GM10266 (cell line): ENCODE data around the gene NUCKS1.

ENCODE experiments used
- DNase-seq: peaks from one replicate; pipeline ENCODE4 v3.0.0; 2012; ENCODE audit errors: extremely low spot score
- TF ChIP-seq, protein P1 (sequence below): IDR thresholded peaks from 2 replicates; pipeline ENCODE4 v1.5.1; 2012; ENCODE audit warnings: mild to moderate bottlenecking, low read depth; ENCODE audit not compliant: control insufficient read depth, insufficient read depth; ENCODE audit errors: missing control alignments

The NUCKS1 gene

DNA sequence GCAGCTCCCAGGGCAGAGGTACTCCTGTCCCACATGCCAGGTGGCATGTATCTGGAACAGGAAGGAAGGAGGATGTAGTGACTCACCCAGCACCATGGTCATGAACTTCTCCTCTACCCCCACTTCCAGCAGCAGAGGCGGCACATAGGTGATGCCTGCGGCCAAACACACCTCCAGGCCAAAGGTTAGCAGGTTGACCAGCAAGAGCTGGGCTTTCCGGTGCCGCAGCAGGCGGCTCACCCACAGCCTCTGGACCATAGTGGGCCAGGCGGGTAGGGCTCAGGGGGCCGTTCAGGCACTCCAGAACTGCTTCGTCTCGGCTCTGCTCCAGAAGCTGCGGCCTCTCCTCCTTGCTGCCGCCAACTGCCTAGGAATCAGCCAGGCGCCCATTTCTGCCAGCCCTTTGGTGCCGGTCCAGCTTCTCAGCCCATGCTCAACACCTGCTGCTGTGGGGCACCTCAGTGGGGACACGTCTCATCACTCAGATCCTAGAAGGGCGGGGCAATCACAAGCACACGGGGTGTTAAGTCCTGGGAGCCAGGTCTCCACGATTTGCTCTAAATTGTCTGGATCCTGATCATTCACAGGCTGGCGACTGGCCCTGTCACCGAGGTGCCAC, 85.5 kb downstream of the NUCKS1 start:
- no peak for DNase-seq
- TF ChIP-seq, protein P1, sequence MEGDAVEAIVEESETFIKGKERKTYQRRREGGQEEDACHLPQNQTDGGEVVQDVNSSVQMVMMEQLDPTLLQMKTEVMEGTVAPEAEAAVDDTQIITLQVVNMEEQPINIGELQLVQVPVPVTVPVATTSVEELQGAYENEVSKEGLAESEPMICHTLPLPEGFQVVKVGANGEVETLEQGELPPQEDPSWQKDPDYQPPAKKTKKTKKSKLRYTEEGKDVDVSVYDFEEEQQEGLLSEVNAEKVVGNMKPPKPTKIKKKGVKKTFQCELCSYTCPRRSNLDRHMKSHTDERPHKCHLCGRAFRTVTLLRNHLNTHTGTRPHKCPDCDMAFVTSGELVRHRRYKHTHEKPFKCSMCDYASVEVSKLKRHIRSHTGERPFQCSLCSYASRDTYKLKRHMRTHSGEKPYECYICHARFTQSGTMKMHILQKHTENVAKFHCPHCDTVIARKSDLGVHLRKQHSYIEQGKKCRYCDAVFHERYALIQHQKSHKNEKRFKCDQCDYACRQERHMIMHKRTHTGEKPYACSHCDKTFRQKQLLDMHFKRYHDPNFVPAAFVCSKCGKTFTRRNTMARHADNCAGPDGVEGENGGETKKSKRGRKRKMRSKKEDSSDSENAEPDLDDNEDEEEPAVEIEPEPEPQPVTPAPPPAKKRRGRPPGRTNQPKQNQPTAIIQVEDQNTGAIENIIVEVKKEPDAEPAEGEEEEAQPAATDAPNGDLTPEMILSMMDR = no peak

DNA sequence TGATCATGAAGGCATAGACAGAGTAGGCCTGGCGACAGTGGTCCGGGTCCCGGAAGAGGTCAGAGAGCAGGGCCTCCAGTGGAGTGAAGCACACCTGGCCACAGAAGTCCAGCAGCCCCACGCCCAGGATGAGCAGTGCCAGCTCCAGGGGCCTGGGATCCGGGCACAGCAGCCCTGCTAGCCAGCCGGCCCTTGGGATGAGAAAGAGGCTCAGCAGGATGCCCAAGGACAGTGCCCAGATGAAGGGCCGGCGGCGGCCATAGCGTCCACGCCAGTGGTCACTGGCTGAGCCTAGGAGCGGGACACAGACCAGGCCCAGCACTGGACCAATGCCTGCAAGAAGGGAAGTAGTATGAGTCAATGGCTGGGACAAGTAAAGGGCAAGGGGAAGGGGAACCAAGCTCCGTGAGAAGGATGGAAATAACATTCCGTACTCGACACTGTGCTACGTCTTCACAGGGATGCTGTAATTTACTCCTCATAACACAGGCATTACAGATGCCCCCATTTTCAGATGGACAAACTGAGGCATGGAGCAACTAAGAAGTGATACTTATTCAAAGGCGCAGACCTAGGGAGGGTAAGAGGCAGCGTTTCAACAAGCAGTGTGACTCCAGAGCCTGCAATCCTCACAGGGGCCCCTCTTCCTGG, 86.6 kb downstream of the NUCKS1 start:
- no peak for DNase-seq
- TF ChIP-seq, protein P1 = no peak
